ENCODE measurements around the gene IL5RA.

GRCh38 chr3:3141939-3142338 lies 31.8 kb upstream of the IL5RA start:
- TF ChIP-seq POLR2AphosphoS5 (IDR thresholded peaks at IDR 0.05): no peak
- TF ChIP-seq CTCF (IDR thresholded peaks at IDR 0.05): no peak
- no peak for TF ChIP-seq POLR2A (IDR thresholded peaks at IDR 0.05)
- no peak for TF ChIP-seq EP300 (IDR thresholded peaks at IDR 0.05)
